Mucosa of rectum (tissue), 2 donors: ENCODE measurements around the gene BEND6.
"Not testable (repeated sequence)": the region's sequence is repeated elsewhere in the genome, so short reads cannot be mapped to it uniquely, and the experiment has no call there.

Source experiments
- H3K27ac ChIP-seq, 2 donors: one replicate each; pipeline ENCODE4 v1.7.0; 2013; ENCODE audit warnings: inconsistent platforms in 2 of 2, low read depth in 2 of 2, low read length in 2 of 2
- H3K27me3 ChIP-seq, 2 donors: one replicate each; pipeline ENCODE4 v1.7.0; 2013; ENCODE audit warnings: low read length in 2 of 2; ENCODE audit not compliant: control insufficient read depth in 2 of 2, insufficient read depth in 2 of 2
- H3K36me3 ChIP-seq, 2 donors: one replicate each; pipeline ENCODE4 v1.7.0; 2013; ENCODE audit warnings: low read length in 2 of 2; ENCODE audit not compliant: control insufficient read depth in 2 of 2, insufficient read depth in 2 of 2
- H3K4me1 ChIP-seq, 2 donors: one replicate each; pipeline ENCODE4 v1.7.0; 2013; ENCODE audit warnings: low read length in 2 of 2, mild to moderate bottlenecking in 1 of 2; ENCODE audit not compliant: control insufficient read depth in 2 of 2, insufficient read depth in 2 of 2
- H3K4me3 ChIP-seq, 2 donors: one replicate each; pipeline ENCODE4 v1.7.0; 2013; ENCODE audit warnings: low read length in 2 of 2
- H3K9ac ChIP-seq, 2 donors: one replicate each; pipeline ENCODE4 v1.7.0; 2013; ENCODE audit warnings: low read length in 2 of 2, low read depth in 1 of 2, mild to moderate bottlenecking in 1 of 2
- H3K9me3 ChIP-seq, 2 donors: one replicate each; pipeline ENCODE4 v1.7.0; 2013; ENCODE audit warnings: low read length in 2 of 2; ENCODE audit not compliant: control insufficient read depth in 2 of 2
- donor health status: healthy.
- donor health status: Normal muscosa, but diverticular disease.

BEND6 gene

GRCh38 chr6:57024775-57025174 lies 69.9 kb downstream of the BEND6 start:
- H3K9me3 ChIP-seq, result no peaks in the 10 kb centered on the region
- no peaks in the 10 kb centered on the region for H3K27me3 ChIP-seq
- no peaks in the 10 kb centered on the region for H3K36me3 ChIP-seq
- H3K4me1 ChIP-seq, result no peaks in the 10 kb centered on the region
- H3K9ac ChIP-seq, result no peak overlapping the region
- H3K4me3 ChIP-seq, result no peak overlapping the region
- no peak overlapping the region for H3K27ac ChIP-seq

GRCh38 chr6:57026001-57026400 lies 71.1 kb downstream of the BEND6 start:
- Histone ChIP-seq H3K4me1 (no peaks in the 10 kb centered on the region), H3K4me3 (no peak overlapping the region), H3K9me3 (no peaks in the 10 kb centered on the region), H3K9ac (no peak overlapping the region), H3K36me3 (no peaks in the 10 kb centered on the region), H3K27me3 (no peaks in the 10 kb centered on the region), H3K27ac (no peak overlapping the region)

GRCh38 chr6:57027301-57027700 lies 72.4 kb downstream of the BEND6 start:
- Histone ChIP-seq H3K9me3 (no peaks in the 10 kb centered on the region), H3K4me3 (no peak overlapping the region), H3K27me3 (peaks cover 0 to 5% of the 10 kb centered on the region in 2 donors), H3K36me3 (no peaks in the 10 kb centered on the region), H3K27ac (no peak overlapping the region), H3K4me1 (no peaks in the 10 kb centered on the region), H3K9ac (no peak overlapping the region)

GRCh38 chr6:57029213-57029612 lies 74.3 kb downstream of the BEND6 start:
- peaks cover 0 to 5% of the 10 kb centered on the region in 2 donors for H3K27me3 ChIP-seq
- H3K4me3 ChIP-seq, result no peak overlapping the region
- no peaks in the 10 kb centered on the region for H3K4me1 ChIP-seq
- no peak overlapping the region for H3K27ac ChIP-seq
- no peaks in the 10 kb centered on the region for H3K9me3 ChIP-seq
- no peaks in the 10 kb centered on the region for H3K36me3 ChIP-seq
- no peak overlapping the region for H3K9ac ChIP-seq

- peaks cover 0 to 5% of the 10 kb centered on the region in 2 donors for H3K27me3 ChIP-seq
These were observed 78.3 kb downstream of the BEND6 start for GRCh38 chr6:57033228-57033627.

GRCh38 chr6:57035549-57035948 lies 80.6 kb downstream of the BEND6 start:
- Histone ChIP-seq H3K9me3 (no peaks in the 10 kb centered on the region), H3K4me3 (no peak overlapping the region), H3K4me1 (no peaks in the 10 kb centered on the region), H3K9ac (no peak overlapping the region), H3K36me3 (no peaks in the 10 kb centered on the region), H3K27ac (no peak overlapping the region), H3K27me3 (peaks cover 0 to 5% of the 10 kb centered on the region in 2 donors)

More at GRCh38 chr6:57033228-57033627, 78.3 kb downstream of the BEND6 start:
- H3K36me3 ChIP-seq, result no peaks in the 10 kb centered on the region
- no peaks in the 10 kb centered on the region for H3K9me3 ChIP-seq
- H3K9ac ChIP-seq, result no peak overlapping the region
- no peak overlapping the region for H3K4me3 ChIP-seq
- H3K27ac ChIP-seq, result no peak overlapping the region
- no peaks in the 10 kb centered on the region for H3K4me1 ChIP-seq

GRCh38 chr6:57038906-57039305 lies 84.0 kb downstream of the BEND6 start:
- Histone ChIP-seq H3K4me1 (no peaks in the 10 kb centered on the region), H3K27ac (no peak overlapping the region), H3K9me3 (no peaks in the 10 kb centered on the region), H3K9ac (no peak overlapping the region), H3K27me3 (no peaks in the 10 kb centered on the region), H3K4me3 (no peak overlapping the region), H3K36me3 (no peaks in the 10 kb centered on the region)

GRCh38 chr6:57040011-57040410 lies 85.1 kb downstream of the BEND6 start:
- H3K36me3 ChIP-seq, result no peaks in the 10 kb centered on the region
- H3K27me3 ChIP-seq, result no peaks in the 10 kb centered on the region
- H3K9me3 ChIP-seq, result no peaks in the 10 kb centered on the region
- no peak overlapping the region for H3K27ac ChIP-seq
- no peak overlapping the region for H3K4me3 ChIP-seq
- H3K4me1 ChIP-seq, result no peaks in the 10 kb centered on the region
- no peak overlapping the region for H3K9ac ChIP-seq

GRCh38 chr6:57044061-57044460 lies 89.2 kb downstream of the BEND6 start:
- not testable (repeated sequence) for H3K27ac ChIP-seq, H3K4me3 ChIP-seq, H3K9ac ChIP-seq, H3K27me3 ChIP-seq, H3K9me3 ChIP-seq, H3K36me3 ChIP-seq, H3K4me1 ChIP-seq

- H3K4me1 ChIP-seq, result peaks cover 0 to 6% of the 10 kb centered on the region in 2 donors
- H3K27me3 ChIP-seq, result peaks cover 0 to 2% of the 10 kb centered on the region in 2 donors
- H3K9ac ChIP-seq, result no peak overlapping the region
- H3K27ac ChIP-seq, result no peak overlapping the region
- H3K36me3 ChIP-seq, result no peaks in the 10 kb centered on the region
- no peak overlapping the region for H3K4me3 ChIP-seq
- H3K9me3 ChIP-seq, result no peaks in the 10 kb centered on the region
These were observed 89.7 kb downstream of the BEND6 start for GRCh38 chr6:57044568-57044967.
